Spleen (tissue), 11 donors: ENCODE results near the gene KIAA0040. TPM values are rescaled to one million over a fixed set of nuclear protein-coding genes. Genes with fewer than 3 reads are reported as not detected.

Experiments
- DNase-seq: peaks from one replicate; pipeline ENCODE4 v3.0.0-alpha.2; 2020
- H3K27ac ChIP-seq, 8 donors: fragments of 200-600 bp; sonication (generic) in 7 of 8; 1 replicate in 4 of 8; 2 replicates in 4 of 8; pipeline versions ENCODE4 v1.5.0 to v1.8.0; 2016 to 2021; ENCODE audit warnings: inconsistent platforms in 4 of 8, mild to moderate bottlenecking in 4 of 8, moderate library complexity in 1 of 8
- H3K27me3 ChIP-seq, 7 donors: fragments of 200-600 bp; sonication (generic) in 6 of 7; replicated peaks in 1 of 7; 1 replicate in 4 of 7; 2 replicates in 3 of 7; pipeline versions ENCODE4 v1.5.0 to v1.8.0; 2016 to 2021; ENCODE audit warnings: inconsistent platforms in 3 of 7, mild to moderate bottlenecking in 1 of 7
- H3K36me3 ChIP-seq, 6 donors: fragments of 200-600 bp; sonication (generic) in 5 of 6; 1 replicate in 4 of 6; 2 replicates in 2 of 6; pipeline versions ENCODE4 v1.5.0 to v1.8.0; 2016 to 2021; ENCODE audit warnings: inconsistent platforms in 2 of 6
- H3K4me1 ChIP-seq, 6 donors: fragments of 200-600 bp; sonication (generic) in 5 of 6; 1 replicate in 3 of 6; 2 replicates in 3 of 6; pipeline versions ENCODE4 v1.5.0 to v1.8.0; 2016 to 2021; ENCODE audit warnings: inconsistent platforms in 3 of 6
- H3K4me3 ChIP-seq, 8 donors: fragments of 200-600 bp; sonication (generic) in 7 of 8; 1 replicate in 4 of 8; 2 replicates in 4 of 8; pipeline versions ENCODE4 v1.5.0 to v1.8.0; 2016 to 2021; ENCODE audit warnings: inconsistent platforms in 4 of 8, mild to moderate bottlenecking in 4 of 8, moderate library complexity in 2 of 8
- H3K9me3 ChIP-seq, 8 donors: fragments of 200-600 bp; sonication (generic) in 7 of 8; 1 replicate in 4 of 8; 2 replicates in 4 of 8; pipeline versions ENCODE4 v1.5.0 to v1.8.0; 2016 to 2021; ENCODE audit warnings: inconsistent platforms in 4 of 8
- POLR2A ChIP-seq, 3 donors: fragments of 450-650 bp; IDR thresholded peaks; one replicate each; pipeline ENCODE4 v1.5.1; 2017; ENCODE audit warnings: antibody characterized with exemption in 3 of 3, mild to moderate bottlenecking in 1 of 3
- POLR2AphosphoS5 ChIP-seq, 3 donors: sonication (generic); formaldehyde crosslinking; IDR thresholded peaks; one replicate each; pipeline ENCODE4 v1.5.1; 2017; ENCODE audit warnings: antibody characterized with exemption in 3 of 3
- WGBS, 5 donors: extraction: QIAGEN DNeasy Blood & Tissue Kit in 3 of 5; methylation state at CpG; one replicate each; pipeline versions ENCODE4 v1.1.5 to v1.1.7; 2013 to 2018; 5-methylcytosine and 5-hydroxymethylcytosine counted together
- intact Hi-C: fragments of 100-400 bp; cut with DNase I; formaldehyde crosslinking; loops from one replicate; pipeline ENCODE4 v1.15.0; 2023; ENCODE audit warnings: low total_unique reads
- polyA plus RNA-seq, 3 donors: library from polyadenylated mRNA; stranded (reverse); fragments of 200-250 nt; gene quantifications; one replicate each; pipeline ENCODE4 v1.2.1, GENCODE V29; 2013
- total RNA-seq, 7 donors: library from RNA; depleted of rRNA in 3 of 7; stranded (reverse); fragments of >200 nt in 3 of 7; fragmentation: NEBNext Ultra II Directional in 4 of 7; extraction: Animal tissue kit (Norgen Biotek cat#: 25700) in 4 of 7; gene quantifications; one replicate each; pipeline versions ENCODE4 v1.1.0 to v1.2.1, GENCODE V29; 2016 to 2021
- TF ChIP-seq, protein P1 (sequence below), 11 experiments: fragments of 200-600 bp in 7 of 11; fragments of 450-650 bp in 4 of 11; sonication (generic) in 4 of 11; IDR thresholded peaks in 8 of 11; conservative IDR thresholded peaks in 3 of 11; 1 replicate in 7 of 11; 2 replicates in 4 of 11; pipeline versions ENCODE4 v1.4.0 to v1.8.0; 2016 to 2021; ENCODE audit warnings: antibody characterized with exemption in 11 of 11, inconsistent platforms in 4 of 11, mild to moderate bottlenecking in 1 of 11
- donor health status: healthy with polysubstance abuse.
- donor health status: DM: no; HTN: no; CAD: no; lungs with moderate emphysema.
- donor health status: DM: no; HTN: no; CAD: no.
- donor health status: Bipolar disorder and iron deficiency.
- donor health status: healthy.
- donor health status: DM: no; HTN: no; CAD: no.
- donor health status: DM: yes; HTN: yes; CAD: no.

Gene KIAA0040
- total and polyA plus RNA-seq, 10 donors = 13.7 to 111 (median 48.1) TPM

DNA sequence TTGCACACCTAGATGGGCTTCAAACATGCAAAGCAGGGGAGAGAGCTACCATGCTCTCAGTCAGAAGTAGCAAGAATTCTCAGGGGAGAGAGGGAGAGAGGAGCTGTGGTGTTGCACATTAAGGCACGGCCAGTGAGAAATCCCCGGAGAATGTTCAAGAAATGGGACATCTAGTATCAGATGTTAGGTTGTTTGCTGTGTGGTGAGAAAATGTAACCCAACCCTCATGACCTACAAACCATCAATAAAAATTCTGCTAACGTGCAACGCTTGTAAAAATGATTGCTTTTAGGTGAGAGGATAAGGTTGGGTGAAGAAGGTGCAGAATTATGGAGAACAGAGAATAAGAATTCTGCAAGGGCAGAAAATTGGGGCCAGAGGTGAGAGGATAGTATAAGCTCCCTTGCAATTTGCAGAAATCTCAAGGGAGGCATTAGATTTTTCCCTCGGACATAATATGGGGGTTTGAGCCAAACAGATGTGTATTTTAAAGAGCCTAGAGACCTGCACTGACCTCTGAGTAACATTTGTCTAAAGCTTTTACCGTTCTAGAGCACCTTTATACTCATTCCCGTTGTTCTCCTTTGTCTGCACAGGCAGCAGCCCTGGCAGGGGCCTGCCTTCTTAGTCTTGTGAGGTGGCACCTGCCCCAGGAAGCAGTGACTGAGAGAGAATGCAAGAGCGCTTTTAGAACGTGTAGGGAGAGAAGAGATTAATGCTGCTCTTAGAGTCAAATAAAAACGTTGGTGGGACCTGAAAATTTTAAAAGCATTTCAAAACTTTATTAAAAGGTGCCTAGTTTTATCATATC is 25.4 kb upstream of the KIAA0040 start:
- H3K27me3 ChIP-seq = no peaks in the 10 kb centered on the region
- H3K36me3 ChIP-seq = no peaks in the 10 kb centered on the region
- H3K27ac ChIP-seq = no peak overlapping the region
- DNase-seq = no peak
- WGBS, 5 donors = 68 to 79% (median 74%) methylated on average over 10 of the region's 10 CpGs
- H3K9me3 ChIP-seq = peaks cover 0 to 6% (median 0%) of the 10 kb centered on the region in 8 donors
- peaks cover 0 to 39% (median 18%) of the 10 kb centered on the region in 6 donors for H3K4me1 ChIP-seq
- TF ChIP-seq POLR2A (IDR thresholded peaks at IDR 0.05) (no peak), POLR2AphosphoS5 (IDR thresholded peaks at IDR 0.05) (no peak)
- TF ChIP-seq, protein P1, sequence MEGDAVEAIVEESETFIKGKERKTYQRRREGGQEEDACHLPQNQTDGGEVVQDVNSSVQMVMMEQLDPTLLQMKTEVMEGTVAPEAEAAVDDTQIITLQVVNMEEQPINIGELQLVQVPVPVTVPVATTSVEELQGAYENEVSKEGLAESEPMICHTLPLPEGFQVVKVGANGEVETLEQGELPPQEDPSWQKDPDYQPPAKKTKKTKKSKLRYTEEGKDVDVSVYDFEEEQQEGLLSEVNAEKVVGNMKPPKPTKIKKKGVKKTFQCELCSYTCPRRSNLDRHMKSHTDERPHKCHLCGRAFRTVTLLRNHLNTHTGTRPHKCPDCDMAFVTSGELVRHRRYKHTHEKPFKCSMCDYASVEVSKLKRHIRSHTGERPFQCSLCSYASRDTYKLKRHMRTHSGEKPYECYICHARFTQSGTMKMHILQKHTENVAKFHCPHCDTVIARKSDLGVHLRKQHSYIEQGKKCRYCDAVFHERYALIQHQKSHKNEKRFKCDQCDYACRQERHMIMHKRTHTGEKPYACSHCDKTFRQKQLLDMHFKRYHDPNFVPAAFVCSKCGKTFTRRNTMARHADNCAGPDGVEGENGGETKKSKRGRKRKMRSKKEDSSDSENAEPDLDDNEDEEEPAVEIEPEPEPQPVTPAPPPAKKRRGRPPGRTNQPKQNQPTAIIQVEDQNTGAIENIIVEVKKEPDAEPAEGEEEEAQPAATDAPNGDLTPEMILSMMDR (IDR thresholded peaks at IDR 0.05 in 8 of 11, conservative IDR thresholded peaks at IDR 0.05 in 3 of 11) = no peak
- intact Hi-C loops = no loop called here
- no peak overlapping the region for H3K4me3 ChIP-seq

DNA sequence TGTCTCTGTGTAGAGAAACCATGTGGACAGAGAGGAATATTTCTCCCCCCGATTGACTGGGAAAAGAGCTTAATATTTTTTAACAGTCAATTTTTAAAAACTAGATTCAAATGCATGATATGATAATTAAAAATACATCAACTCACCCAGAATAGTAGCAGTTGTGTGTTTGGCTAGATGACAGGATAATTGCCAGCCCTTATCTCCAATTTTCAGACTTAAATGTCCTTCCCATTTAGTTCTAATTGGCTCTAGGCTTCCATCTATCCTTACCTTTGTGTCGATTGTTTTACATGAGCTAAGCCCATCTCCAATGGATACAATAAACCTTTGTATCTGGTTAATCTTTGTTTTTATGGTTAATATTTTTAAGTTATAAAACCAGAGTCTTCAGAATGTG is 23.9 kb upstream of the KIAA0040 start:
- intact Hi-C loops = no loop called here

DNA sequence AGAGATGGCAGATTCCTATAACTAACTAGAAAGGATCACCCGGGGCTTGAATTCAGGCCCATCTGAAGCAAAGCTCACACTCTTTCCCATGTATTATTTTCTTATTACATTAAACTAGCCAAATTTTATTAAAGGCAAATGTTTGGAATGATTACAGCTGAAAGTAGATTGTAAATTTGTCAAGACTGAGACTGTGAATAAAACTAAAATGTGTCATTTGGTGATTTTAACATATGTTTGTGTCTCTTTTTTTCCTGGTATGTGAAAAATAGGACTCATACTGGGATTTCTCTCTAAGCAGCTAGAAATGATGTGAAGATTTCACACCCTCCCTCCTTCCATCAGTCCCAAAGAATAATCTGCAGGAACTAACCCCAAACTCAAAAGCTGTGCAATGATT is 19.1 kb upstream of the KIAA0040 start:
- DNase-seq = no peak
- no peaks in the 10 kb centered on the region for H3K36me3 ChIP-seq
- 89 to 97% (median 92%) methylated on average over 1 of the region's 1 CpG for WGBS, 5 donors
- no peak for TF ChIP-seq POLR2A (IDR thresholded peaks at IDR 0.05)
- TF ChIP-seq, protein P1 (IDR thresholded peaks at IDR 0.05 in 8 of 11, conservative IDR thresholded peaks at IDR 0.05 in 3 of 11) = no peak
- no peaks in the 10 kb centered on the region for H3K27me3 ChIP-seq
- H3K9me3 ChIP-seq = peaks cover 0 to 6% (median 0%) of the 10 kb centered on the region in 8 donors
- H3K4me3 ChIP-seq = no peak overlapping the region
- intact Hi-C loops = no loop called here
- peaks cover 11 to 58% (median 34%) of the 10 kb centered on the region in 6 donors for H3K4me1 ChIP-seq
- peak overlapping the region in 2 of 8 donors; percentile 31 to 52 for H3K27ac ChIP-seq

More for the DNA sequence above, 23.9 kb upstream of the KIAA0040 start:
- no peak overlapping the region for H3K27ac ChIP-seq
- no peak overlapping the region for H3K4me3 ChIP-seq
- WGBS, 5 donors = 85 to 92% (median 90%) methylated on average over 2 of the region's 2 CpGs
- DNase-seq = no peak
- no peaks in the 10 kb centered on the region for H3K36me3 ChIP-seq
- no peaks in the 10 kb centered on the region for H3K27me3 ChIP-seq
- TF ChIP-seq POLR2AphosphoS5 (IDR thresholded peaks at IDR 0.05) (no peak), POLR2A (IDR thresholded peaks at IDR 0.05) (no peak)
- TF ChIP-seq, protein P1 (IDR thresholded peaks at IDR 0.05 in 8 of 11, conservative IDR thresholded peaks at IDR 0.05 in 3 of 11) = no peak
- peaks cover 0 to 50% (median 25%) of the 10 kb centered on the region in 6 donors for H3K4me1 ChIP-seq
- H3K9me3 ChIP-seq = peaks cover 0 to 6% (median 0%) of the 10 kb centered on the region in 8 donors

DNA sequence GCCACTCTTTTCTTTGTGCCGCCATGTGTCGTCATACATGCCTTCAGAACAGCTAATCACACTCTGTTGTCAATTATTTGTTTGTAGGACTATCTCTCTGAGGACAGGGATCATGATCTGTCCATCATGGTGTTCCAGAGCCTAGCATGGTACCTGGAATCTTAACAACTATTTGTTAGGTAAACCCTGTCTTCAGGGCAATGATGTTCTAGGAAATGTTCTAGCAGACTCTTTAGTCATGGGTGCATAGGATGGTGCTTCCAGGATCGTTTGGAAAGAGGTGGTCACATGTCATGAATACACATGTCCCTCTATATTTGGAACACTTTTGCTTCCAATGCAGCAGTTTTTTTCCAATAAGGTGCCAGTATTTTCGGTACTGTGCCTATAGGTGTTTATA is 18.2 kb upstream of the KIAA0040 start:
- peaks cover 0 to 6% (median 0%) of the 10 kb centered on the region in 8 donors for H3K9me3 ChIP-seq
- H3K27me3 ChIP-seq = no peaks in the 10 kb centered on the region
- H3K4me3 ChIP-seq = no peak overlapping the region
- H3K27ac ChIP-seq = peak overlapping the region; percentile 19 to 89 (median 80)
- peaks cover 11 to 61% (median 34%) of the 10 kb centered on the region in 6 donors for H3K4me1 ChIP-seq
- intact Hi-C loops = no loop called here
- no peak for DNase-seq
- 75 to 92% (median 77%) methylated on average over 4 of the region's 4 CpGs for WGBS, 5 donors
- no peak for TF ChIP-seq POLR2A (IDR thresholded peaks at IDR 0.05)
- no peaks in the 10 kb centered on the region for H3K36me3 ChIP-seq
